Fibroblast of lung (primary cell): ENCODE measurements around the gene FRS2. TPM values are rescaled to one million over a fixed set of nuclear protein-coding genes. Genes with fewer than 3 reads are reported as not detected.

Experiments
- DNase-seq, 2 donors: peaks; one replicate each; pipeline versions ENCODE4 v3.0.0 to v3.0.0-alpha.2; 2010; ENCODE audit warnings: low read depth in 2 of 2
- H2AFZ ChIP-seq: 2 replicates; pipeline ENCODE4 v1.5.1; 2012; ENCODE audit warnings: low read length, control low read depth, inconsistent platforms
- H3K27ac ChIP-seq: 2 replicates; pipeline ENCODE4 v1.5.1; 2011; ENCODE audit warnings: low read length, control low read depth; ENCODE audit not compliant: insufficient read depth
- H3K27me3 ChIP-seq: 2 replicates; pipeline ENCODE4 v1.5.1; 2011; ENCODE audit warnings: mild to moderate bottlenecking, low read length; ENCODE audit not compliant: control insufficient read depth, insufficient read depth
- H3K36me3 ChIP-seq: 2 replicates; pipeline ENCODE4 v1.5.1; 2011; ENCODE audit warnings: low read length; ENCODE audit not compliant: control insufficient read depth, insufficient read depth
- H3K4me1 ChIP-seq: 2 replicates; pipeline ENCODE4 v1.5.1; 2011; ENCODE audit warnings: low read length; ENCODE audit not compliant: control insufficient read depth, insufficient read depth; ENCODE audit errors: extremely low read depth
- H3K4me2 ChIP-seq: 2 replicates; pipeline ENCODE4 v1.5.1; 2011; ENCODE audit warnings: low read length, control low read depth; ENCODE audit not compliant: insufficient read depth; ENCODE audit errors: extremely low read depth
- H3K4me3 ChIP-seq, 4 experiments: fragments of 200-600 bp in 1 of 4; sonication (generic) in 1 of 4; replicated peaks in 1 of 4; 2 replicates each; pipeline ENCODE4 v1.5.1; 2011 to 2016; ENCODE audit warnings: low read length in 4 of 4, low read depth in 3 of 4, mild to moderate bottlenecking in 3 of 4, control low read depth in 2 of 4, inconsistent platforms in 1 of 4, mixed read lengths in 1 of 4; ENCODE audit not compliant: insufficient read depth in 1 of 4; ENCODE audit errors: control extremely low read depth in 1 of 4
- H3K79me2 ChIP-seq: 2 replicates; pipeline ENCODE4 v1.5.1; 2012; ENCODE audit warnings: mild to moderate bottlenecking, low read length, inconsistent platforms; ENCODE audit not compliant: control insufficient read depth, insufficient read depth
- H3K9ac ChIP-seq: 2 replicates; pipeline ENCODE4 v1.5.1; 2011; ENCODE audit warnings: mild to moderate bottlenecking, low read length, control low read depth; ENCODE audit not compliant: insufficient read depth
- H3K9me3 ChIP-seq: 2 replicates; pipeline ENCODE4 v1.5.1; 2012; ENCODE audit warnings: low read depth, low read length; ENCODE audit not compliant: control insufficient read depth, insufficient read depth
- H4K20me1 ChIP-seq: 2 replicates; pipeline ENCODE4 v1.5.1; 2011; ENCODE audit warnings: low read length; ENCODE audit not compliant: control insufficient read depth, insufficient read depth; ENCODE audit errors: extremely low read depth
- CTCF ChIP-seq, 2 donors: IDR thresholded peaks in 1 of 2; conservative IDR thresholded peaks in 1 of 2; 1 replicate in 1 of 2; 2 replicates in 1 of 2; pipeline ENCODE4 v1.5.1; 2011 to 2012; ENCODE audit warnings: low read length in 2 of 2, control low read depth in 1 of 2, inconsistent platforms in 1 of 2, low read depth in 1 of 2, mild to moderate bottlenecking in 1 of 2
- EZH2 ChIP-seq: IDR thresholded peaks from 2 replicates; pipeline ENCODE4 v1.5.1; 2012; ENCODE audit warnings: low read length, control low read depth, mild to moderate bottlenecking; ENCODE audit errors: missing control alignments
- polyA plus RNA-seq, 2 donors: library from polyadenylated mRNA; depleted of rRNA in 1 of 2; stranded (reverse) in 1 of 2; unstranded in 1 of 2; fragments of >200 nt; gene quantifications; 2 replicates each; pipeline ENCODE4 v1.2.1, GENCODE V29; 2011 to 2012; ENCODE audit warnings: missing spikeins in 1 of 2
- total RNA-seq: library from RNA; depleted of rRNA; stranded (reverse); fragments of >200 nt; gene quantifications from 2 replicates; pipeline ENCODE4 v1.2.1, GENCODE V29; 2014

Gene FRS2
- total and polyA plus RNA-seq, 2 donors (not counting 1 experiment from before 2014, with no cell fraction given), result 37.1 to 45.9 TPM

- Histone ChIP-seq H4K20me1 (peaks cover 2% of the 10 kb centered on the region), H3K27ac (no peak overlapping the region), H3K79me2 (peaks cover 73% of the 10 kb centered on the region), H3K36me3 (no peaks in the 10 kb centered on the region), H3K9ac (no peak overlapping the region), H3K4me3 (no peak overlapping the region), H3K9me3 (no peaks in the 10 kb centered on the region), H3K4me2 (no peak overlapping the region), H3K27me3 (no peaks in the 10 kb centered on the region), H3K4me1 (peaks cover 7% of the 10 kb centered on the region), H2AFZ (no peak overlapping the region)
- no peak for TF ChIP-seq EZH2
- no peak for TF ChIP-seq CTCF (conservative IDR thresholded peaks at IDR 0.05 in 1 of 2, IDR thresholded peaks at IDR 0.05 in 1 of 2; ENCODE audit: low read depth in 1 of 2, low read length in 2 of 2)
- no peak for DNase-seq
Observed at GRCh38 chr12:69516950-69517349, 46.8 kb downstream of the FRS2 start.

GRCh38 chr12:69517406-69517805 lies 47.2 kb downstream of the FRS2 start:
- no peaks in the 10 kb centered on the region for H3K27me3 ChIP-seq
- peaks cover 7% of the 10 kb centered on the region for H3K4me1 ChIP-seq
- no peaks in the 10 kb centered on the region for H4K20me1 ChIP-seq
- no peaks in the 10 kb centered on the region for H3K36me3 ChIP-seq
- H3K9ac ChIP-seq, result no peak overlapping the region
- DNase-seq, result no peak
- TF ChIP-seq CTCF (conservative IDR thresholded peaks at IDR 0.05 in 1 of 2, IDR thresholded peaks at IDR 0.05 in 1 of 2; ENCODE audit: low read depth in 1 of 2, low read length in 2 of 2) (no peak), EZH2 (no peak)
- peaks cover 73% of the 10 kb centered on the region for H3K79me2 ChIP-seq
- H3K9me3 ChIP-seq, result no peaks in the 10 kb centered on the region
- no peak overlapping the region for H3K27ac ChIP-seq
- no peak overlapping the region for H3K4me3 ChIP-seq
- H2AFZ ChIP-seq, result no peak overlapping the region
- no peak overlapping the region for H3K4me2 ChIP-seq

- no peaks in the 10 kb centered on the region for H4K20me1 ChIP-seq
- H3K9ac ChIP-seq, result no peak overlapping the region
- no peak overlapping the region for H3K27ac ChIP-seq
- no peak overlapping the region for H2AFZ ChIP-seq
- no peak for TF ChIP-seq EZH2
- TF ChIP-seq CTCF (conservative IDR thresholded peaks at IDR 0.05 in 1 of 2, IDR thresholded peaks at IDR 0.05 in 1 of 2; ENCODE audit: low read depth in 1 of 2, low read length in 2 of 2), result no peak
- no peak overlapping the region for H3K4me3 ChIP-seq
- peaks cover 7% of the 10 kb centered on the region for H3K4me1 ChIP-seq
- no peak overlapping the region for H3K4me2 ChIP-seq
- no peaks in the 10 kb centered on the region for H3K36me3 ChIP-seq
- no peaks in the 10 kb centered on the region for H3K27me3 ChIP-seq
- H3K79me2 ChIP-seq, result peaks cover 80% of the 10 kb centered on the region
- DNase-seq, result peak in 1 of 2 donors; percentile 95
- no peaks in the 10 kb centered on the region for H3K9me3 ChIP-seq
Observed at GRCh38 chr12:69519871-69520270, 49.7 kb downstream of the FRS2 start.
